Panc1 (cell line): ENCODE results near the gene RPL13. TPM values are rescaled to one million over a fixed set of nuclear protein-coding genes. Genes with fewer than 3 reads are reported as not detected.
A peak's percentile ranks its signal among the peaks of the same experiment; 100 is the strongest.

ENCODE experiments used
- ATAC-seq: fragments of 200-7000 bp; cut with Tn5 transposase; 2 replicates; pipeline ENCODE4 v1.9.1; 2020; ENCODE audit warnings: mild to moderate bottlenecking, moderate library complexity
- BruUV-seq: library from RNA; stranded (reverse); fragments of 400-500 nt; replicated peaks from 2 replicates; lab custom pipeline; 2021; lab: Mats Ljungman, UMichigan
- CTCF ChIA-PET: fragments of 300-600 bp; sonication (Branson Sonifier 250); formaldehyde crosslinking; loops from one replicate; lab custom pipeline; 2022; ENCODE audit warnings: antibody characterized with exemption; lab: Charles Lee
- POLR2A ChIA-PET: fragments of 300-600 bp; sonication (Branson Sonifier 250); formaldehyde crosslinking; loops from one replicate; lab custom pipeline; 2022; ENCODE audit warnings: antibody characterized with exemption; lab: Charles Lee
- DNase-seq: peaks from one replicate; pipeline ENCODE4 v3.0.0-alpha.2; 2010; ENCODE audit warnings: low read depth, low spot score
- H3K27ac ChIP-seq: 2 replicates; pipeline ENCODE4 v1.5.1; 2011; ENCODE audit warnings: mild to moderate bottlenecking, low read length, inconsistent platforms
- H3K27me3 ChIP-seq: fragments of 200-500 bp; sonication (Bioruptor generic); 2 replicates; pipeline ENCODE4 v1.6.0; 2014; ENCODE audit warnings: low read length, inconsistent platforms; ENCODE audit not compliant: control insufficient read depth, insufficient read depth
- H3K36me3 ChIP-seq: fragments of 200-500 bp; sonication (Bioruptor generic); 2 replicates; pipeline ENCODE4 v1.5.1; 2014; ENCODE audit warnings: inconsistent platforms, mild to moderate bottlenecking, low read length, moderate library complexity; ENCODE audit not compliant: control insufficient read depth, insufficient read depth
- H3K4me1 ChIP-seq: 2 replicates; pipeline ENCODE4 v1.5.1; 2011; ENCODE audit warnings: inconsistent platforms, mild to moderate bottlenecking, low read length, moderate library complexity; ENCODE audit not compliant: control insufficient read depth, insufficient read depth
- H3K4me3 ChIP-seq, 2 experiments: 2 replicates each; pipeline ENCODE4 v1.5.1; 2011 to 2012; ENCODE audit warnings: low read depth in 2 of 2, low read length in 2 of 2, mild to moderate bottlenecking in 2 of 2, inconsistent platforms in 1 of 2, moderate library complexity in 1 of 2
- H3K9me3 ChIP-seq: fragments of 200-500 bp; sonication (Bioruptor generic); 2 replicates; pipeline ENCODE4 v1.5.1; 2014; ENCODE audit warnings: low read depth, mild to moderate bottlenecking, inconsistent platforms, low read length, moderate library complexity; ENCODE audit not compliant: control insufficient read depth, insufficient read depth
- CTCF ChIP-seq: fragments of 450-650 bp; IDR thresholded peaks from 2 replicates; pipeline ENCODE4 v1.5.1; 2017; ENCODE audit warnings: mild to moderate bottlenecking
- POLR2AphosphoS5 ChIP-seq: IDR thresholded peaks from 2 replicates; pipeline ENCODE4 v1.6.1; 2012; ENCODE audit warnings: mild to moderate bottlenecking, low read depth, low read length, moderate library complexity
- REST ChIP-seq, 2 experiments: IDR thresholded peaks; 2 replicates each; pipeline ENCODE4 v1.6.1; 2011 to 2012; ENCODE audit warnings: low read depth in 2 of 2, control low read depth in 1 of 2, low read length in 1 of 2, mild to moderate bottlenecking in 1 of 2, moderate library complexity in 1 of 2; ENCODE audit not compliant: insufficient read depth in 1 of 2
- SIN3A ChIP-seq: IDR thresholded peaks from 2 replicates; pipeline ENCODE4 v1.6.1; 2012; ENCODE audit warnings: low read depth, mild to moderate bottlenecking, low read length, moderate library complexity, borderline replicate concordance; ENCODE audit not compliant: insufficient read depth
- TCF7L2 ChIP-seq: IDR thresholded peaks from 2 replicates; pipeline ENCODE4 v1.6.1; 2011; ENCODE audit warnings: mild to moderate bottlenecking, low read depth, low read length, inconsistent platforms
- in situ Hi-C: cut with HindIII; loops from 2 replicates; pipeline ENCODE4 v1.10.0; 2016; ENCODE audit warnings: low sequenced_read_pairs, low pct_unique_long_range_greater_than_20kb
- intact Hi-C: fragments of 100-400 bp; cut with micrococcal nuclease; formaldehyde crosslinking; loops from one replicate; pipeline ENCODE4 v1.10.0; 2022; ENCODE audit not compliant: unreplicated experiment
- total RNA-seq: library from RNA; stranded (reverse); gene quantifications from one replicate; pipeline ENCODE4 v1.2.1, GENCODE V29; 2021; ENCODE audit not compliant: unreplicated experiment

The RPL13 gene
- total RNA-seq, 1 experiment from 2014 or later, result 965 TPM

GRCh38 chr16:89519881-89520280 lies 40.6 kb upstream of the RPL13 start:
- BruUV-seq, result no TSS peak
- in situ Hi-C loops, result no loop called here
- no peak overlapping the region for H3K4me3 ChIP-seq

GRCh38 chr16:89522287-89522686 lies 38.2 kb upstream of the RPL13 start:
- Histone ChIP-seq H3K4me3 (no peak overlapping the region), H3K9me3 (no peaks in the 10 kb centered on the region), H3K4me1 (no peaks in the 10 kb centered on the region), H3K27me3 (no peaks in the 10 kb centered on the region), H3K36me3 (peaks cover 12% of the 10 kb centered on the region), H3K27ac (no peak overlapping the region)
- BruUV-seq, result TSS peak; percentile 5
- ChIA-PET CTCF (no interaction called here), POLR2A (no interaction called here)
- DNase-seq (no peak), ATAC-seq (no peak)
- intact Hi-C loops, result no loop called here
- TF ChIP-seq REST (IDR thresholded peaks at IDR 0.05; ENCODE audit: insufficient read depth in 1 of 2, low read depth in 2 of 2, low read length in 1 of 2) (no peak), TCF7L2 (no peak), POLR2AphosphoS5 (no peak)
- in situ Hi-C loops, result no loop called here

More at GRCh38 chr16:89519881-89520280, 40.6 kb upstream of the RPL13 start:
- H3K27ac ChIP-seq, result no peak overlapping the region
- TF ChIP-seq SIN3A (no peak), CTCF (no peak), POLR2AphosphoS5 (no peak), REST (IDR thresholded peaks at IDR 0.05; ENCODE audit: insufficient read depth in 1 of 2, low read depth in 2 of 2, low read length in 1 of 2) (no peak), TCF7L2 (no peak)
- intact Hi-C loops, result no loop called here
- no peaks in the 10 kb centered on the region for H3K4me1 ChIP-seq
- ChIA-PET CTCF (no interaction called here), POLR2A (no interaction called here)
- no peak for DNase-seq
- peaks cover 4% of the 10 kb centered on the region for H3K36me3 ChIP-seq
- H3K27me3 ChIP-seq, result no peaks in the 10 kb centered on the region
- ATAC-seq, result no peak
- no peaks in the 10 kb centered on the region for H3K9me3 ChIP-seq
